HFF-Myc (cell line): ENCODE data around the gene PROX1.
A peak's percentile ranks its signal among the peaks of the same experiment; 100 is the strongest.

Experiments
- DNase-seq: peaks from one replicate; pipeline ENCODE4 v3.0.0-alpha.2; 2011; ENCODE audit warnings: low read depth; ENCODE audit errors: extremely low read depth
- H3K4me3 ChIP-seq: replicated peaks from 2 replicates; pipeline ENCODE4 v1.5.1; 2011; ENCODE audit warnings: low read depth, mild to moderate bottlenecking, control low read depth, low read length
- CTCF ChIP-seq: IDR thresholded peaks from 2 replicates; pipeline ENCODE4 v1.5.1; 2012; ENCODE audit warnings: mild to moderate bottlenecking, low read depth, low read length, control low read depth; ENCODE audit errors: missing control alignments

The PROX1 gene

DNA sequence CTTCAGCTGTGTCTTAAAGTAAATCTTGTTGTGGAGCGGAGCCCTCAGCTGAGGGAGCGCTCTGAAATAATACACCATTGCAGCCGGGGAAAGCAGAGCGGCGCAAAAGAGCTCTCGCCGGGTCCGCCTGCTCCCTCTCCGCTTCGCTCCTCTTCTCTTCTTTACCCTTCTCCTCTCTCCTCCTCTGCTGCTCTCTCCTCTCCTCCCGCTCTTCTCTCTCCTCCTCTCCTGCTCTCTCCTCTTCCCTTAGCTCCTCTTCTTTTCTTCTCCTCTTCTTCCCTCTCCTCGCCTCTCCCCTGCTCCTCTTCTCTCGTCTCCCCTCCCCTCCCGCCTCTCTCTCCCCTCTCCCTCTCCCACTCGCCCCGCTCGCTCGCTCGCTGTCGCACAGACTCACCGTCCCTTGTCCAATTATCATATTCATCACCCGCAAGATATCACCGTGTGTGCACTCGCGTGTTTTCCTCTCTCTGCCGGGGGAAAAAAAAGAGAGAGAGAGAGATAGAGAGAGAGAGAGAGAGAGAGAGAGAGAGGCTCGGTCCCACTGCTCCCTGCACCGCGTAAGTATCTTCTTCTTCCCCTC is at the start of gene PROX1:
PROX1 (plus strand) TSS at position 47 of the 580 bp plus-strand sequence. CDS start 8,563 bp downstream, outside the sequence.
- peak within 1 kb of the TSS; percentile 51 for H3K4me3 ChIP-seq
- no peak for TF ChIP-seq CTCF

DNA sequence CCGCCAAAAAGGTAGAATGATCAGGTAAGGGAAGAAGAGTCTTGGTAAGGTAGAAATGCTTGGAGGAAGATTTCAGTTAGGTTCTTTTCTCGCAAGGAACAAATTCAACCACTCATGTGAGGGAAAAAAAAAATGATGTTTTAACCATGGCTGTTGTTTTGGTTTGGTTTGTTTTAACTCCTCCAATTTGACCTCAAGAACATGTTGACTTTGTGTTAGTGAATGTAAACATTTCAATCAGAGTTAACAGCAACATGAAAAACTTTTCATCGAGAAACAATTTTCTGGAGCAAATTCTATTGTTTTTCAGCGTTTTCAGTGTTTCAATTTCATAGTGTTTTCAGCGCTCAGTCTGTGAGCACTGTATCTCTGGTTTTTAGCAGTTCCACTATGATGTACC is 49.0 kb upstream of the PROX1 start:
- H3K4me3 ChIP-seq, result no peak overlapping the region
- DNase-seq, result no peak
- TF ChIP-seq CTCF, result no peak

More for the DNA sequence above, at the start of gene PROX1:
- DNase-seq, result peak; percentile 60

DNA sequence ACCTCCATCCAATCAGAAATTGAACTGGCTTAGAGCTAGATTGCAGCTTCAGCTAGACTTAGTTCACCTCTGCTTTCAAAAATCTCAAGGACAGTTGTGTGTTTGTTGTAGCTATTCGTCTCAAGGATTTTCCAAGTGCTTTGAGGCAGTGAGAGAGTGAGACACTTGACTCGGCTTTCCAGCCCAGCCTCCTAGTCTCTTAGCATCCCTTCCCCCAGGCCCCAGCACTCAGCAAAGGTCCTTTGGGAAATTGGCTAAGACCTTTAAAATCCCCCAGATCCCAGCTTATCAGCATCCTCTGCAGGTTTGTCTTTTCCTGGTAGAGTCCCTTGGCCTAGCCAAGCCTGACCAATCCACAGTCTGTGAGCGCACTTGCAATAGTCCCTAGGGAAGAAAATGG is 47.9 kb upstream of the PROX1 start:
- TF ChIP-seq CTCF, result no peak
- no peak for DNase-seq
- H3K4me3 ChIP-seq, result no peak overlapping the region

- no peak for DNase-seq
- TF ChIP-seq CTCF, result no peak
- no peak overlapping the region for H3K4me3 ChIP-seq
Measured at GRCh38 chr1:213940947-213941346, 46.8 kb upstream of the PROX1 start.

GRCh38 chr1:213942061-213942460 is 45.7 kb upstream of the PROX1 start:
- TF ChIP-seq CTCF, result no peak
- H3K4me3 ChIP-seq, result no peak overlapping the region
- DNase-seq, result no peak

DNA sequence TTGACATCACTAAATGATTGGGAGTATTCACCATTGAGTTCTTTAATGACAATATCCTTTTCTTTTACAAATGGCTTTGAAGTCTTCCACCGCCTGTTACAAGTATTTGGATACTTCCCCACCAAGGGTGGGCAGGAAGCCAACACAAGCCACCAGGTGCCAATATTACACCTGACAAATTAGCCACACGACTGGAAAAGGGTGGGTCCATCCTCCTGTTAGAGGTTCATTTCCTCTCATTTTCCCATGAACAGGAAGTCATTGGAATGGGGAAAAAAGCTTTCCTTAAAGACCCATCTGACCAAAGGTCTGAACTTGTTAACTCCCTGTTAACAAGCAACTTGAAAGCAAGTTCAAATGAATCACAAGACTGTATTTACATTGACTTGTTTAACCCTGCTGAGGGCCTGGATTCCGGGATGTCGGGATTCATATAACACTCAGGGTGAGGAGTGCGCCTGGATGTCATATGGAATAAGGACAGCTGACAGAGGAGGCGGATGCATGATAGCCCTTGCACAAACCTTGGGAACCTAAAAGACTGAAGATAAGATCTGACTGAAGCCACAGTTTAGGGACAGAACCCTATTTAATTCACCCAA is 40.5 kb upstream of the PROX1 start:
- no peak overlapping the region for H3K4me3 ChIP-seq
- no peak for TF ChIP-seq CTCF
- no peak for DNase-seq
